OCI-LY3 (cell line): Measurements from ENCODE around the gene C7orf33.

ENCODE experiments used
- EZH2phosphoT487 ChIP-seq: fragments of 200-600 bp; shearing (Covaris generic); IDR thresholded peaks from 2 replicates; pipeline ENCODE4 v1.6.1; 2018; ENCODE audit warnings: antibody characterized with exemption, mixed run types, low read depth
- TF ChIP-seq, protein P1 (sequence below): fragments of 200-600, 300-600 bp; sonication (generic); IDR thresholded peaks from 2 replicates; pipeline ENCODE4 v1.5.1; 2014; ENCODE audit warnings: antibody characterized with exemption, low read length, low read depth

DNA sequence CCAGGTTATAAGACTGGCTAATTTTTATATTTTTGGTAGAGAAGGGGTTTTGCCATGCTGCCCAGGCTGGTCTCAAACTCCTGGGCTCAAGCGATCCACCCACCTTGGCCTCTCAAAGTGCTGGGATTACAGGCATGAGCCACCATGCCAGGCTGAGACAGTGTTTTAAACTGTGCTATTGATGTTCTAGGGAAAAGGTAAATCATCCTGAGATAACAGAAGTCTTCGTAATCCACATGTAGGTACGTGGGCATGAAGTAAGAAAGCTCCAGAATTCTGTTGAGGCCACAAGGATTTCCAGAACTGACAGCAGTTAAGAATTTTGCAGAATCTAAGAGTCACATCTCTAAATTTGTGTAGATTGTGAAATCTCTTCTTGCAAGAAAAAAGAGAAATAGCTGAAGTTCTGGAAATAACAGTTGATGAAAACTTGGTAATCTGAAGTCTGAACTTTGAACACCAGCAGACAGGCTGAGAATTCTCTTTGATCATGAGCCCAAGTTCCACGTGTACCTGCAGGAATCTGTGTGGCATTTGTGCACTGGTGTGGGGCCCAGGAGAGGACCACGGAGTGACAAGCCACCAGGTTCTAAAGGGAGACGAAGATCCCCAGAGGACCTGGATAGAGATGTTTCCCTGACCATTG lies 24.6 kb downstream of the C7orf33 start:
- TF ChIP-seq, protein P1, sequence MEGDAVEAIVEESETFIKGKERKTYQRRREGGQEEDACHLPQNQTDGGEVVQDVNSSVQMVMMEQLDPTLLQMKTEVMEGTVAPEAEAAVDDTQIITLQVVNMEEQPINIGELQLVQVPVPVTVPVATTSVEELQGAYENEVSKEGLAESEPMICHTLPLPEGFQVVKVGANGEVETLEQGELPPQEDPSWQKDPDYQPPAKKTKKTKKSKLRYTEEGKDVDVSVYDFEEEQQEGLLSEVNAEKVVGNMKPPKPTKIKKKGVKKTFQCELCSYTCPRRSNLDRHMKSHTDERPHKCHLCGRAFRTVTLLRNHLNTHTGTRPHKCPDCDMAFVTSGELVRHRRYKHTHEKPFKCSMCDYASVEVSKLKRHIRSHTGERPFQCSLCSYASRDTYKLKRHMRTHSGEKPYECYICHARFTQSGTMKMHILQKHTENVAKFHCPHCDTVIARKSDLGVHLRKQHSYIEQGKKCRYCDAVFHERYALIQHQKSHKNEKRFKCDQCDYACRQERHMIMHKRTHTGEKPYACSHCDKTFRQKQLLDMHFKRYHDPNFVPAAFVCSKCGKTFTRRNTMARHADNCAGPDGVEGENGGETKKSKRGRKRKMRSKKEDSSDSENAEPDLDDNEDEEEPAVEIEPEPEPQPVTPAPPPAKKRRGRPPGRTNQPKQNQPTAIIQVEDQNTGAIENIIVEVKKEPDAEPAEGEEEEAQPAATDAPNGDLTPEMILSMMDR = no peak
- no peak for TF ChIP-seq EZH2phosphoT487
